Fibroblast of mammary gland (primary cell): Measurements from ENCODE around the gene PDRG1.
"Not testable (repeated sequence)": the region's sequence is repeated elsewhere in the genome, so short reads cannot be mapped to it uniquely, and the experiment has no call there.

ENCODE experiments used
- DNase-seq: peaks from one replicate; pipeline ENCODE4 v3.0.0-alpha.2; 2010; ENCODE audit warnings: low read depth
- H3K4me3 ChIP-seq: 2 replicates; pipeline ENCODE4 v1.5.1; 2011; ENCODE audit warnings: low read depth, mild to moderate bottlenecking, low read length, moderate library complexity; ENCODE audit not compliant: control insufficient read depth
- TF ChIP-seq, protein P1 (sequence below): conservative IDR thresholded peaks from 2 replicates; pipeline ENCODE4 v1.5.1; 2011; ENCODE audit warnings: low read depth, low read length, inconsistent platforms; ENCODE audit not compliant: control insufficient read depth, insufficient read depth

PDRG1 gene

GRCh38 chr20:31923388-31924331 lies 28.2 kb downstream of the PDRG1 start:
- TF ChIP-seq, protein P1, sequence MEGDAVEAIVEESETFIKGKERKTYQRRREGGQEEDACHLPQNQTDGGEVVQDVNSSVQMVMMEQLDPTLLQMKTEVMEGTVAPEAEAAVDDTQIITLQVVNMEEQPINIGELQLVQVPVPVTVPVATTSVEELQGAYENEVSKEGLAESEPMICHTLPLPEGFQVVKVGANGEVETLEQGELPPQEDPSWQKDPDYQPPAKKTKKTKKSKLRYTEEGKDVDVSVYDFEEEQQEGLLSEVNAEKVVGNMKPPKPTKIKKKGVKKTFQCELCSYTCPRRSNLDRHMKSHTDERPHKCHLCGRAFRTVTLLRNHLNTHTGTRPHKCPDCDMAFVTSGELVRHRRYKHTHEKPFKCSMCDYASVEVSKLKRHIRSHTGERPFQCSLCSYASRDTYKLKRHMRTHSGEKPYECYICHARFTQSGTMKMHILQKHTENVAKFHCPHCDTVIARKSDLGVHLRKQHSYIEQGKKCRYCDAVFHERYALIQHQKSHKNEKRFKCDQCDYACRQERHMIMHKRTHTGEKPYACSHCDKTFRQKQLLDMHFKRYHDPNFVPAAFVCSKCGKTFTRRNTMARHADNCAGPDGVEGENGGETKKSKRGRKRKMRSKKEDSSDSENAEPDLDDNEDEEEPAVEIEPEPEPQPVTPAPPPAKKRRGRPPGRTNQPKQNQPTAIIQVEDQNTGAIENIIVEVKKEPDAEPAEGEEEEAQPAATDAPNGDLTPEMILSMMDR: no peak

DNA sequence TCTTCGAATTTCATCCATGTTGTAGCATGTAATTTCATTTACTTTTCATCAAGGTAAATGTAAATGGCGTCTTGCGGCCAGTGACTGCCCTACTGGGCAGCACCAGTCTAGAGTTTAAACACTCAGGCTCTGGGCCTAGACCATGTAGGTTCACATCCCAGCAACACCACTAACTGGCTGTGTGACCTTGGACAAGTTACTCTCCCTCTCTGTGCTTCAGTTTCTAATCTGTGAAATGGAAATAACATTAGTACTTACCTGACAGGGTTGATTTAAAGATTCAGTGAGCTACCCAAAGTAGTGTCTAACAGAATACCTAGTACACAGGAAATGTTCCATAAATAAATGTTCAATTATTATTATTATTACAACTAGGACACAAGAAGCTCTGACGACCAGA lies 29.3 kb downstream of the PDRG1 start:
- no peak for DNase-seq
- H3K4me3 ChIP-seq: no peak overlapping the region
- TF ChIP-seq, protein P1: no peak

More at GRCh38 chr20:31923388-31924331, 28.2 kb downstream of the PDRG1 start:
- no peak for DNase-seq
- H3K4me3 ChIP-seq: no peak overlapping the region

DNA sequence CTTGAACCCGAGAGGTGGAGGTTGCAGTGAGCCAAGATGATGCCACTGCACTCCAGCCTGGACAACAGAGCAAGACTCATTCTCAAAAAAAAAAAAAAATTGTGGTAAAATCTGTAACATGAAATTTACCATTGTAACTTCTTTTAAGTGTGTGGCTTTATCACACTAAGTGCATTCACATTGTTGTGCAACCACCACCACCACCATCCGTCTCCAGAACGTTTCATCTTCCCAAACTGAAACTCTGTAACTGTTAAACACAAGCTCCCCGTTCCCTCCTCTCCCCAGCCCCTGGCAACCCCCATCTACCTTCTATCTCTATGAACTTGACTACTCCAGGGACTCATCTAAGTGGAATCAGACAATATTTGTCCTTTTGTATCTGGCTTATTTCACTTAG lies 29.7 kb downstream of the PDRG1 start:
- TF ChIP-seq, protein P1: no peak
- H3K4me3 ChIP-seq: no peak overlapping the region
- DNase-seq: no peak

- not testable (repeated sequence) for DNase-seq, H3K4me3 ChIP-seq
Measured at GRCh38 chr20:31921480-31921879, 30.4 kb downstream of the PDRG1 start.

DNA sequence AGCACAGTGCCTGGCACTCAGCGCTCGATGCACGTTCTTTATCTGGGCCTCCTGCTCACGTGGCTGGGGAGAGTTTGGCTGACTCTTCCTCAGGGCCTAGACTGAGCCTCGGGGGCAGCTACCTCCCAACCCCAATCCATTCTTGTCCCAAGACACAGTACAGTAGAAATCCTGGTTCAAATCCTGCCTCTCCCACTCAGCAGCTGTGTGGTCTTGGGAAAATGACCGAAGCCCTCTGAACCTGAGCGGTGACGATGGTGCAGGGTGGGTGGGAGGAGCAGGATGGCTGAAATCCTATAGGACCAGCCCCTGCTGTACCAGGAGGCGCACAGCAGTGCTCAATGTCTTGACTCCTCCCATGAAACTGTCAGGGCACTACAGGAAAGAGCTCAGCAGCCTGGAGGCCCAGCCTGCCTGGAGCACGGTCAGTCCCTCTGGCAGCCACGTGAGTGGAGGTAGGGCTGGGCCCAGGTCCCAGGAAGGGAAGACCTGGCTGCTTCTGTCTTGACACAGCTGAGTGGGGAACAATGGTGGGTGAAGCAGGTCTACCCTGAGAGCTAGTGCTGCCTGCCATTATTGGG lies 31.5 kb downstream of the PDRG1 start:
- TF ChIP-seq, protein P1: no peak
- no peak overlapping the region for H3K4me3 ChIP-seq
- DNase-seq: no peak

- TF ChIP-seq, protein P1: no peak
- H3K4me3 ChIP-seq: no peak overlapping the region
- DNase-seq: no peak
Measured at GRCh38 chr20:31919410-31920155, 32.3 kb downstream of the PDRG1 start.
